Neuronal stem cell (in vitro differentiated cells): ENCODE data around the gene TRIM17.

Experiments used
- DNase-seq: peaks from one replicate; pipeline ENCODE4 v3.0.0-alpha.2; 2013; ENCODE audit warnings: low spot score
- H2AFZ ChIP-seq: one replicate; pipeline ENCODE4 v1.6.1; 2013; ENCODE audit warnings: mild to moderate bottlenecking, low read length, inconsistent platforms
- H2AK5ac ChIP-seq: 2 replicates; pipeline ENCODE4 v1.6.1; 2013; ENCODE audit warnings: low read depth, mild to moderate bottlenecking, inconsistent platforms, low read length, moderate library complexity, mixed read lengths
- H2BK120ac ChIP-seq: 2 replicates; pipeline ENCODE4 v1.6.1; 2013; ENCODE audit warnings: low read depth, mild to moderate bottlenecking, inconsistent platforms, low read length, moderate library complexity, mixed read lengths
- H2BK12ac ChIP-seq: one replicate; pipeline ENCODE4 v1.6.1; 2013; ENCODE audit warnings: low read length, inconsistent platforms
- H2BK15ac ChIP-seq: 2 replicates; pipeline ENCODE4 v1.6.1; 2013; ENCODE audit warnings: mild to moderate bottlenecking, low read length, inconsistent platforms, mixed read lengths
- H2BK5ac ChIP-seq: one replicate; pipeline ENCODE4 v1.6.1; 2013; ENCODE audit warnings: inconsistent platforms, mild to moderate bottlenecking, low read length, moderate library complexity
- H3K14ac ChIP-seq: one replicate; pipeline ENCODE4 v1.6.1; 2013; ENCODE audit warnings: low read length, inconsistent platforms
- H3K18ac ChIP-seq: 2 replicates; pipeline ENCODE4 v1.6.1; 2013; ENCODE audit warnings: low read length, inconsistent platforms
- H3K23ac ChIP-seq: 2 replicates; pipeline ENCODE4 v1.6.1; 2013; ENCODE audit warnings: low read depth, mild to moderate bottlenecking, mixed read lengths, low read length, inconsistent platforms; ENCODE audit not compliant: poor library complexity
- H3K27ac ChIP-seq: replicated peaks from 3 replicates; pipeline ENCODE4 v1.5.1; 2013; ENCODE audit warnings: low read length, inconsistent platforms
- H3K27me3 ChIP-seq, 3 experiments: 2 replicates each; pipeline ENCODE4 v1.6.1; 2013; ENCODE audit warnings: low read length in 3 of 3, mild to moderate bottlenecking in 2 of 3, inconsistent platforms in 1 of 3, low read depth in 1 of 3, mixed read lengths in 1 of 3, moderate library complexity in 1 of 3; ENCODE audit not compliant: control insufficient read depth in 3 of 3, insufficient read depth in 3 of 3
- H3K36me3 ChIP-seq, 2 donors: replicated peaks in 1 of 2; 2 replicates each; pipeline ENCODE4 v1.6.1; 2013; ENCODE audit warnings: low read length in 2 of 2; ENCODE audit not compliant: control insufficient read depth in 2 of 2, insufficient read depth in 2 of 2
- H3K4ac ChIP-seq: 2 replicates; pipeline ENCODE4 v1.6.1; 2013; ENCODE audit warnings: inconsistent platforms, mild to moderate bottlenecking, low read length, moderate library complexity
- H3K4me1 ChIP-seq, 2 donors: 1 replicate in 1 of 2; 2 replicates in 1 of 2; pipeline ENCODE4 v1.6.1; 2013; ENCODE audit warnings: low read length in 2 of 2, low read depth in 1 of 2; ENCODE audit not compliant: control insufficient read depth in 2 of 2, insufficient read depth in 1 of 2
- H3K4me2 ChIP-seq: one replicate; pipeline ENCODE4 v1.6.1; 2013; ENCODE audit warnings: mild to moderate bottlenecking, low read length, inconsistent platforms; ENCODE audit not compliant: insufficient read depth, poor library complexity, severe bottlenecking
- H3K4me3 ChIP-seq, 2 donors: 2 replicates each; pipeline ENCODE4 v1.5.1; 2013; ENCODE audit warnings: low read length in 2 of 2, mild to moderate bottlenecking in 2 of 2, inconsistent platforms in 1 of 2, moderate library complexity in 1 of 2
- H3K79me1 ChIP-seq: one replicate; pipeline ENCODE4 v1.6.1; 2013; ENCODE audit warnings: low read depth, mild to moderate bottlenecking, inconsistent platforms, low read length, moderate library complexity
- H3K9ac ChIP-seq: one replicate; pipeline ENCODE4 v1.6.1; 2013; ENCODE audit warnings: mild to moderate bottlenecking, low read depth, low read length, inconsistent platforms; ENCODE audit not compliant: poor library complexity
- H3K9me3 ChIP-seq, 2 donors: replicated peaks in 1 of 2; 2 replicates each; pipeline versions ENCODE3 to v1.6.1; 2013; ENCODE audit warnings: low read length in 2 of 2, mild to moderate bottlenecking in 2 of 2, inconsistent platforms in 1 of 2, low read depth in 1 of 2, mixed read lengths in 1 of 2, moderate library complexity in 1 of 2; ENCODE audit not compliant: control insufficient read depth in 2 of 2, insufficient read depth in 1 of 2
- H4K8ac ChIP-seq: one replicate; pipeline ENCODE4 v1.6.1; 2013; ENCODE audit warnings: low read depth, mild to moderate bottlenecking, inconsistent platforms, low read length, moderate library complexity
- H4K91ac ChIP-seq: one replicate; pipeline ENCODE4 v1.6.1; 2013; ENCODE audit warnings: low read length, low read depth, mild to moderate bottlenecking, inconsistent platforms; ENCODE audit not compliant: poor library complexity
- WGBS, 2 donors: extraction: QIAGEN DNeasy Blood & Tissue Kit; methylation state at CpG; one replicate each; pipeline ENCODE4 v1.1.7; 2013; ENCODE audit warnings: missing lambda C conversion rate in 2 of 2, mixed read lengths in 1 of 2; ENCODE audit not compliant: insufficient read length in 2 of 2, insufficient replicate concordance in 1 of 2; ENCODE audit errors: extremely low coverage in 2 of 2; 5-methylcytosine and 5-hydroxymethylcytosine counted together

The TRIM17 gene

GRCh38 chr1:228370439-228370940, 46.2 kb downstream of the TRIM17 start:
- no peaks in the 10 kb centered on the region for H3K4me1 ChIP-seq
- no peak overlapping the region for H2BK15ac ChIP-seq
- peak overlapping the region; percentile 3 for H4K8ac ChIP-seq
- H4K91ac ChIP-seq: no peak overlapping the region
- H2AFZ ChIP-seq: no peak overlapping the region
- H3K4me3 ChIP-seq: no peak overlapping the region
- no peak overlapping the region for H3K4me2 ChIP-seq
- no peak overlapping the region for H3K27ac ChIP-seq
- H3K23ac ChIP-seq: peak overlapping the region; percentile 20
- H3K4ac ChIP-seq: no peak overlapping the region
- peaks cover 0 to 6% (median 0%) of the 10 kb centered on the region in 3 experiments for H3K27me3 ChIP-seq
- no peak overlapping the region for H2BK12ac ChIP-seq
- no peak overlapping the region for H2BK120ac ChIP-seq
- peak overlapping the region; percentile 89 for H3K14ac ChIP-seq
- no peak overlapping the region for H3K9ac ChIP-seq
- H3K9me3 ChIP-seq: no peaks in the 10 kb centered on the region
- no peak for DNase-seq
- peaks cover 1% of the 10 kb centered on the region for H3K79me1 ChIP-seq
- peak overlapping the region; percentile 56 for H2AK5ac ChIP-seq
- H3K18ac ChIP-seq: peak overlapping the region; percentile 87
- no peaks in the 10 kb centered on the region for H3K36me3 ChIP-seq
- WGBS, 2 donors: no CpG with 5 or more reads among the region's 10 CpGs
- peak overlapping the region; percentile 24 for H2BK5ac ChIP-seq

- H3K27ac ChIP-seq: no peak overlapping the region
- H2AFZ ChIP-seq: no peak overlapping the region
- peak overlapping the region; percentile 87 for H3K18ac ChIP-seq
- no peak overlapping the region for H2BK15ac ChIP-seq
- peak overlapping the region; percentile 55 for H3K23ac ChIP-seq
- H2AK5ac ChIP-seq: peak overlapping the region; percentile 56
- no peak overlapping the region for H4K91ac ChIP-seq
- H2BK5ac ChIP-seq: peak overlapping the region; percentile 24
- H3K9me3 ChIP-seq: no peaks in the 10 kb centered on the region
- no peak overlapping the region for H3K4me2 ChIP-seq
- WGBS, 2 donors: no CpG with 5 or more reads among the region's 18 CpGs
- peak overlapping the region; percentile 66 for H3K4ac ChIP-seq
- H2BK12ac ChIP-seq: no peak overlapping the region
- peak overlapping the region; percentile 89 for H3K14ac ChIP-seq
- H3K4me1 ChIP-seq: no peaks in the 10 kb centered on the region
- peaks cover 0 to 6% (median 0%) of the 10 kb centered on the region in 3 experiments for H3K27me3 ChIP-seq
- H2BK120ac ChIP-seq: no peak overlapping the region
- no peaks in the 10 kb centered on the region for H3K36me3 ChIP-seq
- H3K79me1 ChIP-seq: peaks cover 1% of the 10 kb centered on the region
- no peak for DNase-seq
- no peak overlapping the region for H3K4me3 ChIP-seq
- no peak overlapping the region for H4K8ac ChIP-seq
- peak overlapping the region; percentile 77 for H3K9ac ChIP-seq
Measured at GRCh38 chr1:228369608-228370438, 46.8 kb downstream of the TRIM17 start.

GRCh38 chr1:228368801-228369607, 47.7 kb downstream of the TRIM17 start:
- WGBS, 2 donors: no CpG with 5 or more reads among the region's 15 CpGs

More at GRCh38 chr1:228368801-228369607, 47.7 kb downstream of the TRIM17 start:
- Histone ChIP-seq H3K9ac (no peak overlapping the region), H2AK5ac (no peak overlapping the region), H2BK5ac (no peak overlapping the region), H3K27ac (no peak overlapping the region), H3K14ac (no peak overlapping the region), H3K79me1 (peaks cover 4% of the 10 kb centered on the region), H3K23ac (peak overlapping the region; percentile 65), H3K4me3 (no peak overlapping the region), H2BK120ac (no peak overlapping the region), H3K4me1 (no peaks in the 10 kb centered on the region), H3K18ac (no peak overlapping the region), H3K4ac (no peak overlapping the region), H3K27me3 (peaks cover 0 to 6% (median 0%) of the 10 kb centered on the region in 3 experiments), H3K36me3 (no peaks in the 10 kb centered on the region), H3K9me3 (no peaks in the 10 kb centered on the region), H2BK15ac (no peak overlapping the region), H4K8ac (no peak overlapping the region), H2BK12ac (no peak overlapping the region), H3K4me2 (no peak overlapping the region), H2AFZ (no peak overlapping the region), H4K91ac (no peak overlapping the region)
- DNase-seq: no peak
